ENCODE measurements around the gene GDF7. TPM values are rescaled to one million over a fixed set of nuclear protein-coding genes. Genes with fewer than 3 reads are reported as not detected.

The GDF7 gene
- total and polyA plus RNA-seq, 10 of the 15 experiments (the other 5 are each of a cell fraction or from before 2014, with no cell fraction given): 0.02 to 0.11 (median 0.04) TPM; not detected in 1

DNA sequence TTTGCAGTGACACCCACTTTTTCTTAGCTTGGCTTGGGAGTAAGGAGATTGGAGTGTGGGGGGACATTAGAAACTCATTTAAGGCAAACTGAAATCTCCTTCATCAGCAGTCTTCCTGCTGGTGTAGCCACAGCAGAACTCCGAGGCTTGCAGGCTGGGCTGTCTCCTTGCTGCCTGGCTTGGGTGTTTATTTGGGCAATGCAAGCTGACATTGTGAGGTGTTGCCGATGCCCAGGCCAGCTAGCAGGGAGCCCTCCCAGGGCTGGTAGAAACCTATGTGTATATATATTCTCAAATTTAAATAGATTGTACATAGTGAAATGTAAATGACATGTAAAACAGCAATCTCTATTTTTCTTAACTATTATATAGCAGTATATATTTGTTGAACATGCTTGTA lies 11.8 kb downstream of the GDF7 start:
- H3K36me3 ChIP-seq (ENCODE audit: control insufficient read depth in 2 of 2, insufficient read depth in 2 of 2, low read length in 1 of 2): no peaks in the 10 kb centered on the region; a peak in 2 of 4 replicates
- DNase-seq (ENCODE audit: low read depth, low spot score) (no peak), ATAC-seq (no peak), FAIRE-seq (no peak)
- H2AFZ ChIP-seq (ENCODE audit: control insufficient read depth, low read depth, low read length): no peak overlapping the region
- no peaks in the 10 kb centered on the region; a peak in 1 of 4 replicates for H3K27me3 ChIP-seq (replicated peaks in 1 of 2; ENCODE audit: control insufficient read depth in 2 of 2, insufficient read depth in 2 of 2, low read length in 1 of 2)
- ChIA-PET POLR2A (interaction anchor here (0.8 kb wide), 1 partner anchor 284 kb away, joined by 3 read pairs; no protein-coding TSS in a partner anchor), CTCF (interaction anchor here (0.5 to 7.4 kb wide), 11 partner anchors 17 to 295 kb away, joined by 3 to 82 read pairs (median 4); partner anchors contain the start of gene HS1BP3), SMC1A (ENCODE audit: uncharacterized antibody, unreplicated experiment) (interaction anchor here (1.6 kb wide), 1 partner anchor 9 kb away, joined by 6 read pairs; no protein-coding TSS in a partner anchor), RAD21 (ENCODE audit: unreplicated experiment) (interaction anchor here (1.2 to 2.6 kb wide), 3 partner anchors 17 to 285 kb away, joined by 4 to 8 read pairs (median 5); no protein-coding TSS in a partner anchor)
- H3K4me3 ChIP-seq: no peak overlapping the region
- H3K4me2 ChIP-seq (ENCODE audit: control insufficient read depth, insufficient read depth): no peak overlapping the region
- H3K9me3 ChIP-seq (replicated peaks; ENCODE audit: control insufficient read depth, insufficient read depth, low read length): no peaks in the 10 kb centered on the region
- intact Hi-C loops (cut with micrococcal nuclease; ENCODE audit: unreplicated experiment): no loop called here
- no peaks in the 10 kb centered on the region for H3K79me2 ChIP-seq (ENCODE audit: control insufficient read depth, insufficient read depth, low read length)
- no peaks in the 10 kb centered on the region for H4K20me1 ChIP-seq (ENCODE audit: control insufficient read depth, insufficient read depth)
- no TSS peak for BruUV-seq (replicated peaks)
- TF ChIP-seq, protein P1, sequence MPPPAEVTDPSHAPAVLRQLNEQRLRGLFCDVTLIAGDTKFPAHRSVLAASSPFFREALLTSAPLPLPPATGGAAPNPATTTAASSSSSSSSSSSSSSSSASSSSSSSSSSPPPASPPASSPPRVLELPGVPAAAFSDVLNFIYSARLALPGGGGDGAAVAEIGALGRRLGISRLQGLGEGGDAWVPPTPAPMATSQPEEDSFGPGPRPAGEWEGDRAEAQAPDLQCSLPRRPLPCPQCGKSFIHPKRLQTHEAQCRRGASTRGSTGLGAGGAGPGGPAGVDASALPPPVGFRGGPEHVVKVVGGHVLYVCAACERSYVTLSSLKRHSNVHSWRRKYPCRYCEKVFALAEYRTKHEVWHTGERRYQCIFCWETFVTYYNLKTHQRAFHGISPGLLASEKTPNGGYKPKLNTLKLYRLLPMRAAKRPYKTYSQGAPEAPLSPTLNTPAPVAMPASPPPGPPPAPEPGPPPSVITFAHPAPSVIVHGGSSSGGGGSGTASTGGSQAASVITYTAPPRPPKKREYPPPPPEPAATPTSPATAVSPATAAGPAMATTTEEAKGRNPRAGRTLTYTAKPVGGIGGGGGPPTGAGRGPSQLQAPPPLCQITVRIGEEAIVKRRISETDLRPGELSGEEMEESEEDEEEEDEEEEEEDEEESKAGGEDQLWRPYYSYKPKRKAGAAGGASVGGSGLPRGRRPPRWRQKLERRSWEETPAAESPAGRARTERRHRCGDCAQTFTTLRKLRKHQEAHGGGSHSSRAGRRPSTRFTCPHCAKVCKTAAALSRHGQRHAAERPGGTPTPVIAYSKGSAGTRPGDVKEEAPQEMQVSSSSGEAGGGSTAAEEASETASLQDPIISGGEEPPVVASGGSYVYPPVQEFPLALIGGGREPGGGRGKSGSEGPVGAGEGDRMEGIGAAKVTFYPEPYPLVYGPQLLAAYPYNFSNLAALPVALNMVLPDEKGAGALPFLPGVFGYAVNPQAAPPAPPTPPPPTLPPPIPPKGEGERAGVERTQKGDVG (CRISPR knock-in tag; IDR thresholded peaks at IDR 0.05): no peak
- TF ChIP-seq ESRRA (IDR thresholded peaks at IDR 0.05; ENCODE audit: low read length) (no peak), MYB (IDR thresholded peaks at IDR 0.05; ENCODE audit: borderline replicate concordance, low read depth, low read length) (no peak), IRF5 (IDR thresholded peaks at IDR 0.05; ENCODE audit: borderline replicate concordance) (no peak), BRCA1 (IDR thresholded peaks at IDR 0.05; ENCODE audit: low read depth, low read length) (no peak)
- no peak overlapping the region for H3K9ac ChIP-seq (ENCODE audit: control insufficient read depth, insufficient read depth, low read length)
- peaks cover 37% of the 10 kb centered on the region for H3K4me1 ChIP-seq (ENCODE audit: control insufficient read depth, insufficient read depth, low read length)
- no peak overlapping the region for H3K27ac ChIP-seq (ENCODE audit: control insufficient read depth, insufficient read depth)
- in situ Hi-C loops (cut with MboI): no loop called here
- WGBS (ENCODE audit: insufficient coverage, insufficient replicate concordance, low lambda C conversion rate, missing lambda C conversion rate): 30% methylated on average over 2 of the region's 2 CpGs
